ENCODE results near the gene HSPA9.

Gene HSPA9

GRCh38 chr5:138552657-138553056 is 22.5 kb downstream of the HSPA9 start:
- TF ChIP-seq YY1 (IDR thresholded peaks at IDR 0.05; ENCODE audit: low read depth) (no peak), EGR1 (IDR thresholded peaks at IDR 0.05) (no peak), REST (IDR thresholded peaks at IDR 0.05; ENCODE audit: low read depth) (no peak), CREB1 (IDR thresholded peaks at IDR 0.05; ENCODE audit: low read depth) (no peak), USF1 (IDR thresholded peaks at IDR 0.05) (no peak), TCF12 (IDR thresholded peaks at IDR 0.05; ENCODE audit: low read depth) (no peak), RAD21 (IDR thresholded peaks at IDR 0.05; ENCODE audit: low read depth) (no peak), FOXM1 (IDR thresholded peaks at IDR 0.05; ENCODE audit: borderline replicate concordance, low read depth) (no peak), NFIC (IDR thresholded peaks at IDR 0.05) (no peak), EP300 (IDR thresholded peaks at IDR 0.05; ENCODE audit: borderline replicate concordance) (no peak), TEAD4 (IDR thresholded peaks at IDR 0.05) (no peak), ZBTB7A (IDR thresholded peaks at IDR 0.05; ENCODE audit: low read depth) (no peak), CEBPB (IDR thresholded peaks at IDR 0.05) (no peak), TAF1 (IDR thresholded peaks at IDR 0.05; ENCODE audit: low read depth) (no peak)
- TF ChIP-seq, protein P1, sequence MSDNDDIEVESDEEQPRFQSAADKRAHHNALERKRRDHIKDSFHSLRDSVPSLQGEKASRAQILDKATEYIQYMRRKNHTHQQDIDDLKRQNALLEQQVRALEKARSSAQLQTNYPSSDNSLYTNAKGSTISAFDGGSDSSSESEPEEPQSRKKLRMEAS (IDR thresholded peaks at IDR 0.05), result no peak

DNA sequence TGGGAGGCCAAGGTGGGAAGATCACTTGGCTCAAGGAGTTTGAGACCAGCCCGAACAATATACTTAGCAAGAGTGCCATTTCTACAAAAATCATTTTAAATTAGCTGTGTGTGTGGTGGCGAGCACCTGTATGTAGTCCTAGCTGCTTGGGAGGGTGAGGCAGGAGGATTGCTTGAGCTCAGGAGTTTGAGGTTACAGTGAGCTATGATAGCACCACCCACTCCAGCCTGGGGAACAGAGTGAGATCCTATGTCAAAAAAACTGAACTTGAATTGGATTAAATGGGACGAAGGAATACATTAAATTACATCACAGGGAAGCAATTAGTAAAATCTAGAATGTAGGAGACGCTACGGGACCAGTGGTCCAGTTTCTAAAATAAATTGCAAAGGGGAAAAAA is 25.8 kb downstream of the HSPA9 start:
- TF ChIP-seq CREB1 (IDR thresholded peaks at IDR 0.05; ENCODE audit: low read depth) (no peak), TEAD4 (IDR thresholded peaks at IDR 0.05) (no peak), REST (IDR thresholded peaks at IDR 0.05; ENCODE audit: low read depth) (no peak), EP300 (IDR thresholded peaks at IDR 0.05; ENCODE audit: borderline replicate concordance) (no peak), RAD21 (IDR thresholded peaks at IDR 0.05; ENCODE audit: low read depth) (no peak), YY1 (IDR thresholded peaks at IDR 0.05; ENCODE audit: low read depth) (no peak), TCF12 (IDR thresholded peaks at IDR 0.05; ENCODE audit: low read depth) (no peak), NFIC (IDR thresholded peaks at IDR 0.05) (no peak), FOXM1 (IDR thresholded peaks at IDR 0.05; ENCODE audit: borderline replicate concordance, low read depth) (no peak), TAF1 (IDR thresholded peaks at IDR 0.05; ENCODE audit: low read depth) (no peak), CEBPB (IDR thresholded peaks at IDR 0.05) (no peak), USF1 (IDR thresholded peaks at IDR 0.05) (no peak), EGR1 (IDR thresholded peaks at IDR 0.05) (no peak)
- TF ChIP-seq, protein P1 (IDR thresholded peaks at IDR 0.05), result no peak

DNA sequence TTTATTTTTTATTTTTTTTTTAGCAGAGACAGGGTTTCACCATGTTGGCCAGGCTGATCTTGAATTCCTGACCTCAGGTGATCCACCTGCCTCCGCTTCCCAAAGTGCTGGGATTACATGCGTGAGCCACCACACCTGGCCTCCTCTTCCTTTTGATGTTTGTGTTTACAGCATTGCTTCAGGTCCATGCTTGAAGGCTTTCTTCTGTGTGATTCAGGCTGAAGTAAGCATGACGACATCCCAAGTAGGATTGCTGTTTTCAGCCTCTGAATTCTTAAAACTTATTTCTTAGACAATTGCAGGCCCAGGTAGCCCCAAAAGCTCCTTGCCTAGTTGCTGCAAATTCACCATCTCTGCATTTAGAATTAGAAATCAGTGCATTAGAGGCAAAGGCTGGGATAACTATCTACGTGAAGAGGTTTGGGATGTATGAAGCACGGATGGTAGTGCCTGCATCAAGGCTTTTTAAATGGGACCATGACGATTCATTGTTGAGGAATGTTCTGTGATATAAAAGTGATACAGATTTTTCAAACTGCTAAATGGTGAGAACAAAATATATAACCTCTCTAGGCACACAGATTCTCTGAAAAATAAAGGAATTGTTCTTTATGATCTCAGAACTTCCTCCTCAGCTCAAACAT is 29.2 kb downstream of the HSPA9 start:
- TF ChIP-seq REST (IDR thresholded peaks at IDR 0.05; ENCODE audit: low read depth) (no peak), CREB1 (IDR thresholded peaks at IDR 0.05; ENCODE audit: low read depth) (no peak), TAF1 (IDR thresholded peaks at IDR 0.05; ENCODE audit: low read depth) (no peak), EP300 (IDR thresholded peaks at IDR 0.05; ENCODE audit: borderline replicate concordance) (no peak), TCF12 (IDR thresholded peaks at IDR 0.05; ENCODE audit: low read depth) (no peak), USF1 (IDR thresholded peaks at IDR 0.05) (no peak), EGR1 (IDR thresholded peaks at IDR 0.05) (no peak), ZBTB7A (IDR thresholded peaks at IDR 0.05; ENCODE audit: low read depth) (no peak), NFIC (IDR thresholded peaks at IDR 0.05) (no peak), RAD21 (IDR thresholded peaks at IDR 0.05; ENCODE audit: low read depth) (no peak), YY1 (IDR thresholded peaks at IDR 0.05; ENCODE audit: low read depth) (no peak)
- TF ChIP-seq, protein P1 (IDR thresholded peaks at IDR 0.05), result no peak

All from Ishikawa (cell line).